HG03342 (cell line): ENCODE results near the gene SLC49A3.
A peak's percentile ranks its signal among the peaks of the same experiment; 100 is the strongest.
"Not testable (repeated sequence)": the region's sequence is repeated elsewhere in the genome, so short reads cannot be mapped to it uniquely, and the experiment has no call there.

Experiments used
- ATAC-seq: cut with Tn5 transposase; IDR thresholded peaks from one replicate; pipeline ENCODE4 v1.9.1; 2021; ENCODE audit warnings: mild to moderate bottlenecking, moderate library complexity; ENCODE audit not compliant: unreplicated experiment

SLC49A3 gene

GRCh38 chr4:681736-682451 lies 7.1 kb downstream of the SLC49A3 start:
- no peak for ATAC-seq

- peak; percentile 25 for ATAC-seq
These were observed 7.9 kb downstream of the SLC49A3 start for GRCh38 chr4:680928-681645.

- ATAC-seq, result peak; percentile 14
These were observed 8.4 kb downstream of the SLC49A3 start for GRCh38 chr4:680551-680927.

GRCh38 chr4:680091-680490 lies 8.9 kb downstream of the SLC49A3 start:
- no peak for ATAC-seq

GRCh38 chr4:679629-680028 lies 9.3 kb downstream of the SLC49A3 start:
- ATAC-seq, result no peak

- no peak for ATAC-seq
These were observed 9.9 kb downstream of the SLC49A3 start for GRCh38 chr4:679104-679481.

GRCh38 chr4:678331-679103 lies 10.4 kb downstream of the SLC49A3 start:
- no peak for ATAC-seq

GRCh38 chr4:677431-678293 lies 11.3 kb downstream of the SLC49A3 start:
- no peak for ATAC-seq

- no peak for ATAC-seq
These were observed 12.1 kb downstream of the SLC49A3 start for GRCh38 chr4:676871-677235.

GRCh38 chr4:675980-676870 lies 12.7 kb downstream of the SLC49A3 start:
- peak; percentile 30 for ATAC-seq

- ATAC-seq, result no peak
These were observed 13.7 kb downstream of the SLC49A3 start for GRCh38 chr4:675036-675882.

GRCh38 chr4:674172-675035 lies 14.5 kb downstream of the SLC49A3 start, which contains the start of the genes ATP5ME and MYL5:
TSS of gene ATP5ME (minus strand) at chr4:674276. CDS start at chr4:674247, 29 bp downstream.
TSS of gene MYL5 (plus strand) at chr4:674542. CDS start at chr4:678027, 3,485 bp downstream.
- ATAC-seq, result peak; percentile 80

GRCh38 chr4:673349-674091 lies 15.4 kb downstream of the SLC49A3 start:
- no peak for ATAC-seq

- no peak for ATAC-seq
These were observed 17.2 kb downstream of the SLC49A3 start for GRCh38 chr4:671769-672168.

GRCh38 chr4:669806-670559 lies 19.0 kb downstream of the SLC49A3 start:
- ATAC-seq, result not testable (repeated sequence)

GRCh38 chr4:668219-668618 lies 20.7 kb downstream of the SLC49A3 start:
- ATAC-seq, result not testable (repeated sequence)
